ENCODE results near the gene ST7. TPM values are rescaled to one million over a fixed set of nuclear protein-coding genes. Genes with fewer than 3 reads are reported as not detected.

The ST7 gene
- total RNA-seq, 1 donor = 31.5 TPM

DNA sequence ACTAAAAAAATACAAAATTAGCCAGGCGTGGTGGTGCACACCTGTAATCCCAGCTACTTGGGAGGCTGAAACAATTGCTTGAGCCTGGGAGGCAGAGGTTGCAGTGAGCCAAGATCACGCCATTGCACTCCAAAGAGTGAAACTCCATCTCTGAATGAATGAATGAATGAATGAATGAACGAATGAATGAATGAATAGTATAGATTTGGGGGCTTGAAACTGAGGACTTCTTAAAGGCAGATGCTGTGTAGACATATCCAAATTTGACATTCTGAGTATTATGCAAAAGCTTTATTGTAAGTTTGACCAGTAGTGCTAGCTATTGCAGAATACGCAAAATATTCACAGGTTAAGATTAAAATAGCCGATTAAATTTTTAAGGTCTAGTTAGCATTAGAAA, 30.8 kb upstream of the ST7 start:
- DNase-seq (ENCODE audit: low read depth) = no peak
- no peak overlapping the region for H3K4me3 ChIP-seq (ENCODE audit: low read depth, low read length)
- TF ChIP-seq, protein P1, sequence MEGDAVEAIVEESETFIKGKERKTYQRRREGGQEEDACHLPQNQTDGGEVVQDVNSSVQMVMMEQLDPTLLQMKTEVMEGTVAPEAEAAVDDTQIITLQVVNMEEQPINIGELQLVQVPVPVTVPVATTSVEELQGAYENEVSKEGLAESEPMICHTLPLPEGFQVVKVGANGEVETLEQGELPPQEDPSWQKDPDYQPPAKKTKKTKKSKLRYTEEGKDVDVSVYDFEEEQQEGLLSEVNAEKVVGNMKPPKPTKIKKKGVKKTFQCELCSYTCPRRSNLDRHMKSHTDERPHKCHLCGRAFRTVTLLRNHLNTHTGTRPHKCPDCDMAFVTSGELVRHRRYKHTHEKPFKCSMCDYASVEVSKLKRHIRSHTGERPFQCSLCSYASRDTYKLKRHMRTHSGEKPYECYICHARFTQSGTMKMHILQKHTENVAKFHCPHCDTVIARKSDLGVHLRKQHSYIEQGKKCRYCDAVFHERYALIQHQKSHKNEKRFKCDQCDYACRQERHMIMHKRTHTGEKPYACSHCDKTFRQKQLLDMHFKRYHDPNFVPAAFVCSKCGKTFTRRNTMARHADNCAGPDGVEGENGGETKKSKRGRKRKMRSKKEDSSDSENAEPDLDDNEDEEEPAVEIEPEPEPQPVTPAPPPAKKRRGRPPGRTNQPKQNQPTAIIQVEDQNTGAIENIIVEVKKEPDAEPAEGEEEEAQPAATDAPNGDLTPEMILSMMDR (IDR thresholded peaks at IDR 0.05; ENCODE audit: insufficient read depth, low read depth, low read length) = no peak

DNA sequence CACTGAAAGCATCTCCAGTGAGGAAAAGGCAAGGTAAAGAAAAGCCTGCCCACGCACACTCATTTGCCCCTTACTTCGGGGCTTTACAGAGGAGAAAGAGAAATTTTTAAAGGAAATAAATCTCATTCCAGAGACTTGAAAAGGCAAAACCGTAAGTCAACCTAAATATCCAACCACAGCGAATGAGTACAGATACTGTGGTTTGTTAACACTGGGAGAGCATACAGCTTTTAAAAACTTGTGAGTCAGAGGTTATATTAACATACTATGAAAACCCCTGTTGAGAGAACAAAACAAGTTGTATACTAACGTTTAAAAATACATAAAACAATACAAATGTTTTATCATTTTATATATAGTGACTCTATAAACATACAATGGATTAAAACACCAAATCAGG, 28.6 kb upstream of the ST7 start:
- no peak overlapping the region for H3K4me3 ChIP-seq (ENCODE audit: low read depth, low read length)
- TF ChIP-seq, protein P1 (IDR thresholded peaks at IDR 0.05; ENCODE audit: insufficient read depth, low read depth, low read length) = no peak
- DNase-seq (ENCODE audit: low read depth) = peak; percentile 51

DNA sequence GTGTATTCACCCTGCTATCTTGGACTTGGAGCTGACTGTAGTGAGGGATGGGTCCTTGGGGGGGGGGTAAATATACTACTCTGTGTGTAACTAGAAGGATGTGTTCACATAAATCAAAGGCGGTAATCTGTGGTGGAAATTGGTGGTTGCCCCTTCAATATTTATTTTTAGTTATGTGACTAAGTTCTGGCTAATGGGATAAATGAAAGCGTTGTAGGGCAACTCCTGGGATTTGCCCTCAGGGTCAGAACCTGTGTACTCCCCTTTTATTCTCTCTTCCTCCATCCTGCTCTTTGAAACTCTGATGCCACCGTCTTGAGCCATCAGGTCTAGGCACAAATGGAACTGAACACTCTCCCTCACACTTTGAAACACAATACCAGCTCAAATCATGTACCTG, 24.3 kb upstream of the ST7 start:
- H3K4me3 ChIP-seq (ENCODE audit: low read depth, low read length) = no peak overlapping the region
- DNase-seq (ENCODE audit: low read depth) = no peak
- TF ChIP-seq, protein P1 (IDR thresholded peaks at IDR 0.05; ENCODE audit: insufficient read depth, low read depth, low read length) = no peak

DNA sequence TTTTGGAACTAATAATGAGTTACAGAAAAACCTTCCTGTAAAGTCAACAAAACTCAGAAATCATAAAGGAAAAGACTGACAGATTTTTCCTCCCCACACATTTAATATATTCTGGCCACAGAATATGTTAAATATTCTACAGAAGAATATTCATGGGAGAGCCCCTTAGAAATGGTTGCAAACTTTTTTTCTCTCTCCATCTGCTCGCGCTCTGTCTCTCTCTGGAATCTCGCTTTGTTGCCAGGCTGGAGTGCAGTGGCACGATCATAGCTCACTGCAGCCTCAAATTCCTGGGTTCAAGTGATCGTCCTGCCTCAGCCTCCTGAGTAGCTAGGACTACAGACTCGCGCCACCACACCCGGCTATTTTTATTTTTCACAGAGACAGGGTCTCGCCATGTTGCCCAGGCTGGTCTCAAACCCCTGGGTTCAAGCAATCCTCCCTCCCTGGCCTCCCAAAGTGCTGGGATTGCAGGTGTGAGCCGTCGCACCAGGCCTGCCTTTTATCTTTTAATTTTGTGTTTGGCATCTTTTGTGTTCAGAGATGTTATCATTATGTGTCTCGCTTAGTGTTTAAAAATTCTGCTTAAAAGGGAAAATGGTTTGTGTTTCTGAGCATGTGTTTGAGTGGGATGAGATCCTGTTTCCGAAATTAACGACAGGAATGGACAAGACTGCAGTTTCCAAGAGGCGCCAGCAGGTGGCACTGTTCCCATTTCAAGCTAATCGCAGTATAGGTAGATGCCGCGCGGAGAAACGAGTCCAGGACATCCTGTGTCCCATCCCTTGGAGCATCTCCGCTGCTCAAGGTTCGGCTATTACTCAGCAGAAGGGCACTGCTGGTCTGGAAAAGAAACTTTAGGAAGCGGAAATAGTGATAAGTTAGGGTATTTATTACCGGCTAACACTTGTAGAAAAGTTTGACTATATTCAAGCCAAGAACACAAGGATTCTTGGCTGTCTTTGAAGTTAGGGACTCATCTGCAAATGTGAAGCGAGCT, 23.1 kb upstream of the ST7 start:
- TF ChIP-seq, protein P1 (IDR thresholded peaks at IDR 0.05; ENCODE audit: insufficient read depth, low read depth, low read length) = peak; percentile 87

DNA sequence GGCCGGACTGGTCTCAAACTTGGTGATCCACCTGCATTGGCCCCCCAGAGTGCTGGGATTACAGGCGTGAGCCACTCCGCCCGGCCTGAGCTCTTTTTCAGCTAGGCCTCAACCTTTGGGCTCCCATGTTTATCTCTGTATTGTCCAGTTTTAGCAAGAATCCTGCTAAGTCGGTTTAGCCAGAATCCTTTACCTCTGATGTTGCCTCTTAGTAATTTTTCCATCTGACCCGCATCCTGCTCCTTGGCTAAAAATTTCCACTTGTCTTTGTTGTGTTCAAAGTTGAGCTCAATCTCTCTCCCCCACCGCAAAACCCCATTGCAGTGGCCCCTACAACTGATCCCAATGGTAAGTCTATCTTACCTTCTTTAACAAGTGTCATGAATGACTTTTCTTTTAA, 20.7 kb upstream of the ST7 start:
- TF ChIP-seq, protein P1 (IDR thresholded peaks at IDR 0.05; ENCODE audit: insufficient read depth, low read depth, low read length) = no peak
- DNase-seq (ENCODE audit: low read depth) = no peak
- no peak overlapping the region for H3K4me3 ChIP-seq (ENCODE audit: low read depth, low read length)

More for the DNA sequence above, 23.1 kb upstream of the ST7 start:
- no peak overlapping the region for H3K4me3 ChIP-seq (ENCODE audit: low read depth, low read length)
- peak; percentile 81 for DNase-seq (ENCODE audit: low read depth)

DNA sequence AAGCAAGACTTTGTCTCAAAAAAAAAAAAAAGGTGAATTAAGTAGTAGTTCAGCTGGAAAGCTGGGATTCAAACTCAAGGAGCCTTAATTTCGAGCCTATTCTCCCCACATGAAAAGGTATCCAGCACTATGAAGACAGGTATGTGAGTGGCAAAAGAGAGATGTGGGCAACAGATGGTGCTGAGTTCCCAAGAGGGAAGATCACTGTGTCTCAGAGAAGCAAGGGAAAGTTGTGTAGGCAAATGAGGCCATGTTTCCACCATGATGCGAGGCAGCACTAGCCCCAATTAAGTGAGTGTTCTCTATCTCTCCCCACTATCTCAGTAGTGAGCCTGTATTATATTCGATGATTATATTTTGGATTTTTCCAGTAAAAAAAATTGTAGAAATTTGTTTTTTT, 19.8 kb upstream of the ST7 start:
- no peak overlapping the region for H3K4me3 ChIP-seq (ENCODE audit: low read depth, low read length)
- TF ChIP-seq, protein P1 (IDR thresholded peaks at IDR 0.05; ENCODE audit: insufficient read depth, low read depth, low read length) = no peak
- no peak for DNase-seq (ENCODE audit: low read depth)
